ENCODE measurements around the gene UNC5CL.
A peak's percentile ranks its signal among the peaks of the same experiment; 100 is the strongest.

Gene UNC5CL

GRCh38 chr6:41071501-41071922, 32.5 kb upstream of the UNC5CL start:
- peaks cover 8% of the 10 kb centered on the region for H3K79me1 ChIP-seq (replicated peaks; ENCODE audit: low read length, poor library complexity, severe bottlenecking)
- H2BK12ac ChIP-seq (ENCODE audit: low read length in 2 of 2) = no peak overlapping the region
- H4K8ac ChIP-seq (ENCODE audit: low read length) = no peak overlapping the region
- no peak overlapping the region for H3K23ac ChIP-seq (ENCODE audit: low read length in 2 of 2)
- H3K9me3 ChIP-seq (ENCODE audit: control insufficient read depth, low read length) = no peaks in the 10 kb centered on the region
- 2% methylated on average over 15 of the region's 16 CpGs for WGBS
- H2BK120ac ChIP-seq (ENCODE audit: low read depth, low read length) = no peak overlapping the region
- peaks cover 0 to 36% of the 10 kb centered on the region in 2 experiments for H3K36me3 ChIP-seq (ENCODE audit: control insufficient read depth in 1 of 2, insufficient read depth in 2 of 2, low read depth in 1 of 2, low read length in 2 of 2)
- no peak overlapping the region for H2AK5ac ChIP-seq (ENCODE audit: low read length, severe bottlenecking)
- H2BK15ac ChIP-seq (ENCODE audit: low read depth, poor library complexity, severe bottlenecking) = no peak overlapping the region
- H3K27ac ChIP-seq (ENCODE audit: low read length, poor library complexity, severe bottlenecking) = peak overlapping the region; percentile 96
- no peaks in the 10 kb centered on the region for H3K27me3 ChIP-seq (ENCODE audit: control insufficient read depth in 1 of 2, insufficient read depth in 1 of 2, low read length in 2 of 2)
- H3K9ac ChIP-seq (ENCODE audit: low read length) = peak overlapping the region; percentile 96
- H4K91ac ChIP-seq (ENCODE audit: low read length) = no peak overlapping the region
- no peak overlapping the region for H3K18ac ChIP-seq (ENCODE audit: low read depth in 1 of 2, low read length in 2 of 2)
- H3K4me3 ChIP-seq (ENCODE audit: insufficient read depth in 1 of 2, low read depth in 1 of 2, low read length in 2 of 2) = peak overlapping the region; percentile 66 to 88
- H3K4me2 ChIP-seq (ENCODE audit: low read length, poor library complexity, severe bottlenecking) = peak overlapping the region; percentile 69
- H3K4me1 ChIP-seq (ENCODE audit: control insufficient read depth, insufficient read depth, low read depth, low read length) = no peaks in the 10 kb centered on the region
- H2AFZ ChIP-seq (ENCODE audit: low read depth, low read length) = no peak overlapping the region
- DNase-seq = no peak
- H3K4ac ChIP-seq (ENCODE audit: low read depth in 1 of 2, low read length in 2 of 2) = no peak overlapping the region
- no peak overlapping the region for H3K14ac ChIP-seq (ENCODE audit: low read length in 2 of 2)
- no peak overlapping the region for H2BK5ac ChIP-seq (ENCODE audit: low read depth, low read length, poor library complexity, severe bottlenecking)

- Histone ChIP-seq H3K36me3 (ENCODE audit: control insufficient read depth in 1 of 2, insufficient read depth in 2 of 2, low read depth in 1 of 2, low read length in 2 of 2) (peaks cover 0 to 60% of the 10 kb centered on the region in 2 experiments), H3K4me2 (ENCODE audit: low read length, poor library complexity, severe bottlenecking) (no peak overlapping the region), H3K79me1 (replicated peaks; ENCODE audit: low read length, poor library complexity, severe bottlenecking) (peaks cover 14% of the 10 kb centered on the region), H3K9ac (ENCODE audit: low read length) (no peak overlapping the region), H2AK5ac (ENCODE audit: low read length, severe bottlenecking) (no peak overlapping the region), H3K4me1 (ENCODE audit: control insufficient read depth, insufficient read depth, low read depth, low read length) (no peaks in the 10 kb centered on the region), H3K14ac (ENCODE audit: low read length in 2 of 2) (no peak overlapping the region), H2BK120ac (ENCODE audit: low read depth, low read length) (no peak overlapping the region), H3K27me3 (ENCODE audit: control insufficient read depth in 1 of 2, insufficient read depth in 1 of 2, low read length in 2 of 2) (no peaks in the 10 kb centered on the region), H4K8ac (ENCODE audit: low read length) (no peak overlapping the region), H3K4ac (ENCODE audit: low read depth in 1 of 2, low read length in 2 of 2) (no peak overlapping the region), H4K91ac (ENCODE audit: low read length) (no peak overlapping the region), H3K9me3 (ENCODE audit: control insufficient read depth, low read length) (no peaks in the 10 kb centered on the region), H2BK5ac (ENCODE audit: low read depth, low read length, poor library complexity, severe bottlenecking) (no peak overlapping the region), H2BK12ac (ENCODE audit: low read length in 2 of 2) (no peak overlapping the region), H2BK15ac (ENCODE audit: low read depth, poor library complexity, severe bottlenecking) (no peak overlapping the region), H3K18ac (ENCODE audit: low read depth in 1 of 2, low read length in 2 of 2) (no peak overlapping the region), H2AFZ (ENCODE audit: low read depth, low read length) (no peak overlapping the region), H3K23ac (ENCODE audit: low read length in 2 of 2) (no peak overlapping the region), H3K27ac (ENCODE audit: low read length, poor library complexity, severe bottlenecking) (no peak overlapping the region), H3K4me3 (ENCODE audit: insufficient read depth in 1 of 2, low read depth in 1 of 2, low read length in 2 of 2) (no peak overlapping the region)
- WGBS = 41% methylated on average over 3 of the region's 3 CpGs
- peak; percentile 77 for DNase-seq
These were observed 27.9 kb upstream of the UNC5CL start for GRCh38 chr6:41066867-41067304.

GRCh38 chr6:41065550-41066026, 26.6 kb upstream of the UNC5CL start:
- Histone ChIP-seq H2AK5ac (ENCODE audit: low read length, severe bottlenecking) (no peak overlapping the region), H3K27ac (ENCODE audit: low read length, poor library complexity, severe bottlenecking) (no peak overlapping the region), H3K79me1 (replicated peaks; ENCODE audit: low read length, poor library complexity, severe bottlenecking) (peaks cover 13% of the 10 kb centered on the region), H3K4ac (ENCODE audit: low read depth in 1 of 2, low read length in 2 of 2) (no peak overlapping the region), H2BK12ac (ENCODE audit: low read length in 2 of 2) (no peak overlapping the region), H3K4me2 (ENCODE audit: low read length, poor library complexity, severe bottlenecking) (no peak overlapping the region), H3K4me3 (ENCODE audit: insufficient read depth in 1 of 2, low read depth in 1 of 2, low read length in 2 of 2) (no peak overlapping the region), H3K18ac (ENCODE audit: low read depth in 1 of 2, low read length in 2 of 2) (no peak overlapping the region), H2BK15ac (ENCODE audit: low read depth, poor library complexity, severe bottlenecking) (no peak overlapping the region), H3K14ac (ENCODE audit: low read length in 2 of 2) (no peak overlapping the region), H2BK120ac (ENCODE audit: low read depth, low read length) (no peak overlapping the region), H3K23ac (ENCODE audit: low read length in 2 of 2) (no peak overlapping the region), H4K91ac (ENCODE audit: low read length) (no peak overlapping the region), H2BK5ac (ENCODE audit: low read depth, low read length, poor library complexity, severe bottlenecking) (no peak overlapping the region), H3K9me3 (ENCODE audit: control insufficient read depth, low read length) (no peaks in the 10 kb centered on the region), H3K9ac (ENCODE audit: low read length) (peak overlapping the region; percentile 15), H3K27me3 (ENCODE audit: control insufficient read depth in 1 of 2, insufficient read depth in 1 of 2, low read length in 2 of 2) (no peaks in the 10 kb centered on the region), H3K36me3 (ENCODE audit: control insufficient read depth in 1 of 2, insufficient read depth in 2 of 2, low read depth in 1 of 2, low read length in 2 of 2) (peaks cover 5 to 59% of the 10 kb centered on the region in 2 experiments), H2AFZ (ENCODE audit: low read depth, low read length) (no peak overlapping the region), H4K8ac (ENCODE audit: low read length) (no peak overlapping the region), H3K4me1 (ENCODE audit: control insufficient read depth, insufficient read depth, low read depth, low read length) (peaks cover 2% of the 10 kb centered on the region)
- 95% methylated on average over 2 of the region's 2 CpGs for WGBS
- DNase-seq = no peak

- H4K8ac ChIP-seq (ENCODE audit: low read length) = no peak overlapping the region
- no peak overlapping the region for H2AFZ ChIP-seq (ENCODE audit: low read depth, low read length)
- H3K4ac ChIP-seq (ENCODE audit: low read depth in 1 of 2, low read length in 2 of 2) = no peak overlapping the region
- H3K18ac ChIP-seq (ENCODE audit: low read depth in 1 of 2, low read length in 2 of 2) = no peak overlapping the region
- H2AK5ac ChIP-seq (ENCODE audit: low read length, severe bottlenecking) = no peak overlapping the region
- peaks cover 13% of the 10 kb centered on the region for H3K79me1 ChIP-seq (replicated peaks; ENCODE audit: low read length, poor library complexity, severe bottlenecking)
- H4K91ac ChIP-seq (ENCODE audit: low read length) = no peak overlapping the region
- H2BK120ac ChIP-seq (ENCODE audit: low read depth, low read length) = no peak overlapping the region
- peaks cover 2% of the 10 kb centered on the region for H3K4me1 ChIP-seq (ENCODE audit: control insufficient read depth, insufficient read depth, low read depth, low read length)
- no peaks in the 10 kb centered on the region for H3K27me3 ChIP-seq (ENCODE audit: control insufficient read depth in 1 of 2, insufficient read depth in 1 of 2, low read length in 2 of 2)
- no peak overlapping the region for H3K23ac ChIP-seq (ENCODE audit: low read length in 2 of 2)
- H2BK5ac ChIP-seq (ENCODE audit: low read depth, low read length, poor library complexity, severe bottlenecking) = no peak overlapping the region
- H3K9me3 ChIP-seq (ENCODE audit: control insufficient read depth, low read length) = no peaks in the 10 kb centered on the region
- no peak overlapping the region for H3K4me3 ChIP-seq (ENCODE audit: insufficient read depth in 1 of 2, low read depth in 1 of 2, low read length in 2 of 2)
- 96% methylated on average over 4 of the region's 5 CpGs for WGBS
- H3K36me3 ChIP-seq (ENCODE audit: control insufficient read depth in 1 of 2, insufficient read depth in 2 of 2, low read depth in 1 of 2, low read length in 2 of 2) = peaks cover 5 to 53% of the 10 kb centered on the region in 2 experiments
- H3K27ac ChIP-seq (ENCODE audit: low read length, poor library complexity, severe bottlenecking) = no peak overlapping the region
- H3K4me2 ChIP-seq (ENCODE audit: low read length, poor library complexity, severe bottlenecking) = no peak overlapping the region
- no peak for DNase-seq
- no peak overlapping the region for H2BK15ac ChIP-seq (ENCODE audit: low read depth, poor library complexity, severe bottlenecking)
- no peak overlapping the region for H3K14ac ChIP-seq (ENCODE audit: low read length in 2 of 2)
- no peak overlapping the region for H2BK12ac ChIP-seq (ENCODE audit: low read length in 2 of 2)
- no peak overlapping the region for H3K9ac ChIP-seq (ENCODE audit: low read length)
These were observed 25.8 kb upstream of the UNC5CL start for GRCh38 chr6:41064841-41065240.

All from mesenchymal stem cell (in vitro differentiated cells and primary cell).